IPS-NIHi7 (cell line): ENCODE results near the gene TGFBR2.
A peak's percentile ranks its signal among the peaks of the same experiment; 100 is the strongest.

ENCODE experiments used
- DNase-seq: peaks from one replicate; pipeline ENCODE4 v3.0.0; 2012; ENCODE audit warnings: mixed read lengths; ENCODE audit errors: extremely low spot score

Gene TGFBR2

GRCh38 chr3:30692498-30693130 is 86.2 kb downstream of the TGFBR2 start:
- DNase-seq: no peak

- DNase-seq: peak; percentile 77
Observed at GRCh38 chr3:30693470-30694120, 87.2 kb downstream of the TGFBR2 start.

- DNase-seq: no peak
Observed at GRCh38 chr3:30694148-30694547, 87.7 kb downstream of the TGFBR2 start.

GRCh38 chr3:30694668-30695067 is 88.3 kb downstream of the TGFBR2 start:
- DNase-seq: no peak

- DNase-seq: peak; percentile 15
Observed at GRCh38 chr3:30695302-30696061, 89.1 kb downstream of the TGFBR2 start.

- no peak for DNase-seq
Observed at GRCh38 chr3:30696403-30696819, 90.0 kb downstream of the TGFBR2 start.

- DNase-seq: no peak
Observed at GRCh38 chr3:30696896-30697295, 90.5 kb downstream of the TGFBR2 start.

- no peak for DNase-seq
Observed at GRCh38 chr3:30698549-30698948, 92.1 kb downstream of the TGFBR2 start.

GRCh38 chr3:30699927-30700326 is 93.5 kb downstream of the TGFBR2 start:
- no peak for DNase-seq

GRCh38 chr3:30700702-30701321 is 94.4 kb downstream of the TGFBR2 start:
- DNase-seq: no peak

GRCh38 chr3:30702038-30702827 is 95.8 kb downstream of the TGFBR2 start:
- no peak for DNase-seq

- DNase-seq: no peak
Observed at GRCh38 chr3:30702828-30703397, 96.5 kb downstream of the TGFBR2 start.

GRCh38 chr3:30704931-30705890 is 98.8 kb downstream of the TGFBR2 start:
- no peak for DNase-seq

- DNase-seq: no peak
Observed at GRCh38 chr3:30707825-30708224, 101.4 kb downstream of the TGFBR2 start.

GRCh38 chr3:30708472-30708871 is 102.1 kb downstream of the TGFBR2 start:
- no peak for DNase-seq

GRCh38 chr3:30710017-30710416 is 103.6 kb downstream of the TGFBR2 start:
- no peak for DNase-seq

GRCh38 chr3:30711151-30711550 is 104.8 kb downstream of the TGFBR2 start:
- DNase-seq: no peak

- no peak for DNase-seq
Observed at GRCh38 chr3:30711867-30712266, 105.5 kb downstream of the TGFBR2 start.

GRCh38 chr3:30712991-30713390 is 106.6 kb downstream of the TGFBR2 start:
- DNase-seq: no peak

- no peak for DNase-seq
Observed at GRCh38 chr3:30713885-30714503, 107.6 kb downstream of the TGFBR2 start.
